Endothelial cell of umbilical vein (primary cell): Measurements from ENCODE around the gene ADARB1. TPM values are rescaled to one million over a fixed set of nuclear protein-coding genes. Genes with fewer than 3 reads are reported as not detected.

Experiments used
- BruUV-seq: library from RNA; stranded (reverse); fragments of 400-500 nt; replicated peaks from 2 replicates; lab custom pipeline; 2021; lab: Mats Ljungman, UMichigan
- CTCF ChIA-PET: fragments of 300-600, 350-600 bp; sonication (Branson Sonifier 250); formaldehyde crosslinking; loops from one replicate; lab custom pipeline; 2021; ENCODE audit warnings: antibody characterized with exemption, inconsistent platforms; lab: Charles Lee
- POLR2A ChIA-PET: fragments of 300-600, 350-600 bp; sonication (Branson Sonifier 250); formaldehyde crosslinking; loops from one replicate; lab custom pipeline; 2021; ENCODE audit warnings: antibody characterized with exemption, inconsistent platforms; lab: Charles Lee
- DNase-seq: peaks from one replicate; pipeline ENCODE4 v3.0.0-alpha.2; 2011; ENCODE audit warnings: low read depth, low spot score
- FAIRE-seq: peaks from 2 replicates; lab custom pipeline; 2011; peaks lifted over from hg19 to GRCh38; lab: Jason Lieb, UNC
- H2AFZ ChIP-seq: 2 replicates; pipeline ENCODE4 v1.6.0; 2012; ENCODE audit warnings: low read depth, low read length, control low read depth, inconsistent platforms
- H3K27ac ChIP-seq: 2 replicates; pipeline ENCODE4 v1.5.1; 2011; ENCODE audit warnings: low read depth, mild to moderate bottlenecking, control low read depth, low read length, moderate library complexity; ENCODE audit not compliant: insufficient read depth
- H3K27me3 ChIP-seq, 2 experiments: 2 replicates each; pipeline versions ENCODE4 v1.6.0 to v1.6.1; 2011; ENCODE audit warnings: low read length in 2 of 2, mixed read lengths in 1 of 2; ENCODE audit not compliant: control insufficient read depth in 2 of 2, insufficient read depth in 2 of 2
- H3K36me3 ChIP-seq, 2 experiments: 2 replicates in 1 of 2; 3 replicates in 1 of 2; pipeline ENCODE4 v1.5.1; 2011; ENCODE audit warnings: low read length in 2 of 2, mild to moderate bottlenecking in 1 of 2, moderate library complexity in 1 of 2; ENCODE audit not compliant: control insufficient read depth in 2 of 2, insufficient read depth in 2 of 2; ENCODE audit errors: extremely low read depth in 1 of 2
- H3K4me1 ChIP-seq: 3 replicates; pipeline ENCODE4 v1.5.1; 2011; ENCODE audit warnings: mild to moderate bottlenecking, low read length; ENCODE audit not compliant: control insufficient read depth, insufficient read depth; ENCODE audit errors: extremely low read depth
- H3K4me2 ChIP-seq: 2 replicates; pipeline ENCODE4 v1.6.1; 2011; ENCODE audit warnings: low read length, control low read depth, mixed read lengths; ENCODE audit not compliant: insufficient read depth
- H3K4me3 ChIP-seq, 3 experiments: fragments of 200-600 bp in 1 of 3; sonication (generic), shearing (Covaris generic) in 1 of 3; replicated peaks in 1 of 3; 2 replicates each; pipeline ENCODE4 v1.5.1; 2011 to 2016; ENCODE audit warnings: control low read depth in 3 of 3, low read length in 3 of 3, mild to moderate bottlenecking in 2 of 3, inconsistent platforms in 1 of 3, low read depth in 1 of 3, moderate library complexity in 1 of 3; ENCODE audit not compliant: insufficient read depth in 1 of 3
- H3K79me2 ChIP-seq: 2 replicates; pipeline ENCODE4 v1.6.0; 2012; ENCODE audit warnings: low read length, inconsistent platforms; ENCODE audit not compliant: control insufficient read depth, insufficient read depth
- H3K9ac ChIP-seq: replicated peaks from 2 replicates; pipeline ENCODE3; 2011; ENCODE audit warnings: low read length, control low read depth; ENCODE audit not compliant: insufficient read depth; ENCODE audit errors: extremely low read depth
- H3K9me1 ChIP-seq: replicated peaks from 3 replicates; pipeline ENCODE4 v1.6.0; 2011; ENCODE audit warnings: mild to moderate bottlenecking, low read length; ENCODE audit not compliant: control insufficient read depth, insufficient read depth; ENCODE audit errors: extremely low read depth
- H3K9me3 ChIP-seq: replicated peaks from 2 replicates; pipeline ENCODE4 v1.5.1; 2012; ENCODE audit warnings: low read length, inconsistent platforms; ENCODE audit not compliant: control insufficient read depth, insufficient read depth
- H4K20me1 ChIP-seq: replicated peaks from 2 replicates; pipeline ENCODE3; 2011; ENCODE audit warnings: mild to moderate bottlenecking, low read length; ENCODE audit not compliant: control insufficient read depth, insufficient read depth; ENCODE audit errors: extremely low read depth
- CTCF ChIP-seq, 2 donors: IDR thresholded peaks; 1 replicate in 1 of 2; 2 replicates in 1 of 2; pipeline ENCODE4 v1.5.1; 2011; ENCODE audit warnings: low read length in 2 of 2, mild to moderate bottlenecking in 2 of 2, moderate library complexity in 2 of 2, control low read depth in 1 of 2, inconsistent platforms in 1 of 2, low read depth in 1 of 2; ENCODE audit not compliant: insufficient read depth in 1 of 2; ENCODE audit errors: extremely low read depth in 1 of 2
- EZH2 ChIP-seq: IDR thresholded peaks from 2 replicates; pipeline ENCODE4 v1.6.1; 2012; ENCODE audit warnings: borderline replicate concordance, low read depth, mild to moderate bottlenecking, moderate library complexity, low read length, inconsistent platforms; ENCODE audit not compliant: severe bottlenecking
- FOS ChIP-seq: IDR thresholded peaks from 2 replicates; pipeline ENCODE4 v1.6.1; 2011; ENCODE audit warnings: mild to moderate bottlenecking, low read length, moderate library complexity, borderline replicate concordance; ENCODE audit not compliant: insufficient read depth
- GATA2 ChIP-seq: IDR thresholded peaks from 2 replicates; pipeline ENCODE4 v1.7.0; 2011; ENCODE audit warnings: low read depth, mild to moderate bottlenecking, moderate library complexity, mixed read lengths, low read length; ENCODE audit not compliant: insufficient read length, insufficient read depth
- JUN ChIP-seq: IDR thresholded peaks from 2 replicates; pipeline ENCODE4 v1.6.1; 2011; ENCODE audit warnings: borderline replicate concordance, low read depth; ENCODE audit not compliant: insufficient read length, insufficient read depth
- MAX ChIP-seq: IDR thresholded peaks from 2 replicates; pipeline ENCODE4 v1.6.1; 2011; ENCODE audit not compliant: insufficient read depth, insufficient read length
- MYC ChIP-seq: IDR thresholded peaks from one replicate; pipeline ENCODE4 v1.6.1; 2011; ENCODE audit warnings: mild to moderate bottlenecking, low read depth, low read length
- POLR2A ChIP-seq: IDR thresholded peaks from 2 replicates; pipeline ENCODE4 v1.6.1; 2012; ENCODE audit warnings: low read depth, mild to moderate bottlenecking, control low read depth, low read length
- POLR2AphosphoS5 ChIP-seq: IDR thresholded peaks from 2 replicates; pipeline ENCODE4 v1.6.1; 2012; ENCODE audit warnings: low read depth, mild to moderate bottlenecking, control low read depth, low read length, moderate library complexity; ENCODE audit not compliant: insufficient read depth
- dilution Hi-C: fragments of 300-500 bp; cut with MboI; formaldehyde crosslinking; loops from one replicate; pipeline ENCODE4 v1.15.0; 2019; ENCODE audit warnings: low sequenced_read_pairs; ENCODE audit not compliant: extremely low pct_ligation_motif_present
- intact Hi-C: fragments of 100-400 bp; cut with micrococcal nuclease; formaldehyde crosslinking; loops from one replicate; pipeline ENCODE4 v1.10.0; 2022
- polyA plus RNA-seq, 4 experiments: library from polyadenylated mRNA; depleted of rRNA in 3 of 4; stranded (reverse) in 3 of 4; unstranded in 1 of 4; fragments of >200 nt; gene quantifications; 2 replicates each; pipeline versions ENCODE4 v1.2.1 to v1.2.3, GENCODE V29; 2011 to 2012; ENCODE audit warnings: missing spikeins in 1 of 4
- total RNA-seq: library from RNA; stranded (reverse); gene quantifications from 2 replicates; pipeline ENCODE4 v1.2.3, GENCODE V29; 2021

ADARB1 gene
- total and polyA plus RNA-seq, 2 donors (not counting 3 experiments of a cell fraction or from before 2014, with no cell fraction given): 32.5 to 54.3 TPM

- dilution Hi-C loops (no loop called here), intact Hi-C loops (no loop called here)
- Histone ChIP-seq H3K4me2 (no peak overlapping the region), H3K27ac (no peak overlapping the region), H3K4me1 (peaks cover 3% of the 10 kb centered on the region), H3K9me1 (no peaks in the 10 kb centered on the region), H3K27me3 (no peaks in the 10 kb centered on the region), H3K4me3 (no peak overlapping the region), H2AFZ (no peak overlapping the region), H3K9ac (no peak overlapping the region), H3K9me3 (no peaks in the 10 kb centered on the region), H4K20me1 (no peaks in the 10 kb centered on the region), H3K79me2 (no peaks in the 10 kb centered on the region), H3K36me3 (peaks cover 3 to 5% of the 10 kb centered on the region in 2 experiments)
- ChIA-PET POLR2A (no interaction called here), CTCF (no interaction called here)
- TF ChIP-seq FOS: no peak
- no peak for TF ChIP-seq MAX
- TF ChIP-seq POLR2A: no peak
- no peak for TF ChIP-seq GATA2
- TF ChIP-seq JUN: no peak
- no peak for TF ChIP-seq POLR2AphosphoS5
- no peak for TF ChIP-seq CTCF (IDR thresholded peaks at IDR 0.05; ENCODE audit: extremely low read depth in 1 of 2, insufficient read depth in 1 of 2, low read depth in 1 of 2, low read length in 2 of 2)
- TF ChIP-seq EZH2: no peak
- no peak for TF ChIP-seq MYC
- DNase-seq (no peak), FAIRE-seq (no peak)
- BruUV-seq: no TSS peak
These were observed 128.0 kb downstream of the ADARB1 start for GRCh38 chr21:45202344-45202743.
